Neural cell (in vitro differentiated cells): Measurements from ENCODE around the gene SLC25A47. TPM values are rescaled to one million over a fixed set of nuclear protein-coding genes. Genes with fewer than 3 reads are reported as not detected.

Source experiments
- H2AFZ ChIP-seq: fragments of 200-600, 300-800 bp; sonication (generic), shearing (Covaris generic); 2 replicates; pipeline ENCODE4 v1.6.0; 2014; ENCODE audit warnings: low read depth, mild to moderate bottlenecking, antibody characterized with exemption, low read length, moderate library complexity
- H3F3A ChIP-seq: fragments of 200-600 bp; shearing (Covaris generic); 2 replicates; pipeline ENCODE4 v1.6.1; 2016; ENCODE audit warnings: mild to moderate bottlenecking, moderate library complexity, mixed read lengths, antibody characterized with exemption, low read length; ENCODE audit not compliant: insufficient read depth, poor library complexity, severe bottlenecking
- H3K27ac ChIP-seq: fragments of 200-600, 300-800 bp; sonication (generic), shearing (Covaris generic); 2 replicates; pipeline ENCODE4 v1.5.1; 2014; ENCODE audit warnings: mild to moderate bottlenecking, low read length, moderate library complexity
- H3K27me3 ChIP-seq: fragments of 300-800, 200-600 bp; sonication (generic), shearing (Covaris generic); 2 replicates; pipeline ENCODE4 v1.6.0; 2014; ENCODE audit warnings: mild to moderate bottlenecking, low read depth, low read length, moderate library complexity; ENCODE audit not compliant: insufficient read depth
- H3K36me3 ChIP-seq: fragments of 300-800, 200-600 bp; sonication (generic), shearing (Covaris generic); 2 replicates; pipeline ENCODE4 v1.5.1; 2014; ENCODE audit warnings: mild to moderate bottlenecking, antibody characterized with exemption, low read length, moderate library complexity; ENCODE audit not compliant: insufficient read depth
- H3K4me2 ChIP-seq: fragments of 300-800, 200-600 bp; sonication (generic), shearing (Covaris generic); 2 replicates; pipeline ENCODE4 v1.6.0; 2014; ENCODE audit warnings: mild to moderate bottlenecking, low read length
- H3K4me3 ChIP-seq: fragments of 300-800, 200-600 bp; sonication (generic), shearing (Covaris generic); 2 replicates; pipeline ENCODE4 v1.5.1; 2014; ENCODE audit warnings: mild to moderate bottlenecking, low read length, moderate library complexity
- H3K79me2 ChIP-seq: fragments of 200-600 bp; shearing (Covaris generic); replicated peaks from 2 replicates; pipeline ENCODE4 v1.6.0; 2014; ENCODE audit warnings: mild to moderate bottlenecking, low read length, moderate library complexity; ENCODE audit not compliant: insufficient read depth
- H3K9ac ChIP-seq: fragments of 300-800, 200-600 bp; sonication (generic), shearing (Covaris generic); 2 replicates; pipeline ENCODE4 v1.6.1; 2016; ENCODE audit warnings: mild to moderate bottlenecking, low read length, mixed read lengths
- H3K9me2 ChIP-seq: fragments of 200-600 bp; shearing (Covaris generic); 2 replicates; pipeline ENCODE4 v1.6.1; 2016; ENCODE audit warnings: mild to moderate bottlenecking, low read length, mixed read lengths; ENCODE audit not compliant: insufficient read depth
- H3K9me3 ChIP-seq: fragments of 200-600, 300-800 bp; sonication (generic), shearing (Covaris generic); 2 replicates; pipeline ENCODE4 v1.6.1; 2016; ENCODE audit warnings: mild to moderate bottlenecking, mixed run types, low read length, moderate library complexity, mixed read lengths
- H4K20me1 ChIP-seq: fragments of 200-600 bp; shearing (Covaris generic); 2 replicates; pipeline ENCODE4 v1.6.1; 2016; ENCODE audit warnings: mild to moderate bottlenecking, mixed run types; ENCODE audit not compliant: insufficient read depth
- CTCF ChIP-seq: fragments of 450-650 bp; IDR thresholded peaks from 2 replicates; pipeline ENCODE4 v1.5.1; 2014; ENCODE audit warnings: antibody characterized with exemption, mild to moderate bottlenecking, moderate library complexity; ENCODE audit not compliant: poor library complexity, severe bottlenecking
- EP300 ChIP-seq: fragments of 450-650 bp; conservative IDR thresholded peaks from 2 replicates; pipeline ENCODE4 v1.6.1; 2014; ENCODE audit warnings: antibody characterized with exemption, mild to moderate bottlenecking, moderate library complexity; ENCODE audit not compliant: poor library complexity, severe bottlenecking
- EZH2 ChIP-seq: fragments of 200-600, 300-800 bp; shearing (Covaris generic), sonication (generic); IDR thresholded peaks from 2 replicates; pipeline ENCODE4 v1.6.1; 2014; ENCODE audit warnings: antibody characterized with exemption, low read length, borderline replicate concordance, mild to moderate bottlenecking; ENCODE audit not compliant: insufficient read depth, poor library complexity, severe bottlenecking
- MXI1 ChIP-seq: fragments of 450-650 bp; conservative IDR thresholded peaks from 2 replicates; pipeline ENCODE4 v1.6.1; 2014; ENCODE audit warnings: antibody characterized with exemption, mild to moderate bottlenecking; ENCODE audit not compliant: poor library complexity, severe bottlenecking
- POLR2AphosphoS5 ChIP-seq: IDR thresholded peaks from 2 replicates; pipeline ENCODE4 v1.6.1; 2012
- RAD21 ChIP-seq: fragments of 450-650 bp; conservative IDR thresholded peaks from 2 replicates; pipeline ENCODE4 v1.6.1; 2014; ENCODE audit warnings: antibody characterized with exemption, mild to moderate bottlenecking, moderate library complexity
- REST ChIP-seq: IDR thresholded peaks from 2 replicates; pipeline ENCODE4 v1.6.1; 2012; ENCODE audit warnings: borderline replicate concordance
- SMC3 ChIP-seq: fragments of 450-650 bp; conservative IDR thresholded peaks from 2 replicates; pipeline ENCODE4 v1.6.1; 2014; ENCODE audit warnings: antibody characterized with exemption, mild to moderate bottlenecking, moderate library complexity; ENCODE audit not compliant: poor library complexity
- TAF1 ChIP-seq: IDR thresholded peaks from 2 replicates; pipeline ENCODE4 v1.6.1; 2012; ENCODE audit warnings: low read depth
- polyA plus RNA-seq: library from polyadenylated mRNA; depleted of rRNA; stranded (reverse); fragments of >200 nt; gene quantifications from 2 replicates; pipeline ENCODE4 v1.2.3, GENCODE V29; 2014

The SLC25A47 gene
- polyA plus RNA-seq, 1 donor from 2014 or later = not detected

GRCh38 chr14:100375963-100376735, 53.0 kb downstream of the SLC25A47 start, which contains the start of gene WDR25:
Gene WDR25 (plus strand): TSS chr14:100376485.
- Histone ChIP-seq H3K36me3 (no peaks in the 10 kb centered on the region), H3K9me2 (no peaks in the 10 kb centered on the region), H3F3A (no peaks in the 10 kb centered on the region), H3K4me2 (peak within 1 kb of the TSS; percentile 93), H3K27me3 (no peaks in the 10 kb centered on the region), H3K9me3 (no peaks in the 10 kb centered on the region), H3K79me2 (peaks cover 12% of the 10 kb centered on the region), H3K27ac (peak within 1 kb of the TSS; percentile 71), H3K9ac (peak within 1 kb of the TSS; percentile 75), H3K4me3 (peak within 1 kb of the TSS; percentile 96), H4K20me1 (no peaks in the 10 kb centered on the region), H2AFZ (peak within 1 kb of the TSS; percentile 70)
- TF ChIP-seq EP300 (peak; percentile 60), SMC3 (no peak), REST (no peak), CTCF (no peak), EZH2 (no peak), POLR2AphosphoS5 (peak; percentile 81), MXI1 (peak; percentile 92), TAF1 (peak; percentile 77)

- H3K36me3 ChIP-seq = no peaks in the 10 kb centered on the region
- peak overlapping the region; percentile 75 for H3K9ac ChIP-seq
- no peaks in the 10 kb centered on the region for H3K27me3 ChIP-seq
- no peaks in the 10 kb centered on the region for H3K9me2 ChIP-seq
- H3K4me3 ChIP-seq = peak overlapping the region; percentile 96
- no peaks in the 10 kb centered on the region for H3K9me3 ChIP-seq
- TF ChIP-seq RAD21 = no peak
- TF ChIP-seq REST = no peak
- TF ChIP-seq TAF1 = no peak
- TF ChIP-seq EZH2 = no peak
- no peak for TF ChIP-seq EP300
- no peak for TF ChIP-seq CTCF
- no peak for TF ChIP-seq POLR2AphosphoS5
- TF ChIP-seq SMC3 = no peak
- no peak for TF ChIP-seq MXI1
- H3K4me2 ChIP-seq = peak overlapping the region; percentile 93
- no peaks in the 10 kb centered on the region for H3F3A ChIP-seq
- H3K27ac ChIP-seq = peak overlapping the region; percentile 71
- peak overlapping the region; percentile 70 for H2AFZ ChIP-seq
- H3K79me2 ChIP-seq = peaks cover 12% of the 10 kb centered on the region
- no peaks in the 10 kb centered on the region for H4K20me1 ChIP-seq
Measured at GRCh38 chr14:100376751-100377171, 53.6 kb downstream of the SLC25A47 start.
